Measurements from ENCODE around the gene CYP2A7.
"Not testable (repeated sequence)": the region's sequence is repeated elsewhere in the genome, so short reads cannot be mapped to it uniquely, and the experiment has no call there.

Gene CYP2A7

GRCh38 chr19:40896843-40897789 is 15.1 kb upstream of the CYP2A7 start:
- DNase-seq, result not testable (repeated sequence)

GRCh38 chr19:40896418-40896796 is 14.4 kb upstream of the CYP2A7 start:
- no peak for DNase-seq

GRCh38 chr19:40893112-40893511 is 11.1 kb upstream of the CYP2A7 start:
- DNase-seq, result no peak

- no peak for DNase-seq
Observed at GRCh38 chr19:40889366-40889765, 7.3 kb upstream of the CYP2A7 start.

GRCh38 chr19:40888191-40888590 is 6.2 kb upstream of the CYP2A7 start:
- DNase-seq, result no peak

- not testable (repeated sequence) for DNase-seq
Observed at GRCh38 chr19:40884187-40884931, 2.3 kb upstream of the CYP2A7 start.

- DNase-seq, result not testable (repeated sequence)
Observed at GRCh38 chr19:40879349-40879748, 2.7 kb downstream of the CYP2A7 start.

GRCh38 chr19:40875526-40875951 is 6.5 kb downstream of the CYP2A7 start:
- DNase-seq, result peak; percentile 84

GRCh38 chr19:40874874-40875273 is 7.2 kb downstream of the CYP2A7 start:
- DNase-seq, result not testable (repeated sequence)

- DNase-seq, result not testable (repeated sequence)
Observed at GRCh38 chr19:40873873-40874272, 8.2 kb downstream of the CYP2A7 start.

- DNase-seq, result no peak
Observed at GRCh38 chr19:40872209-40872608, 9.8 kb downstream of the CYP2A7 start.

- DNase-seq, result no peak
Observed at GRCh38 chr19:40867701-40868100, 14.3 kb downstream of the CYP2A7 start.

- not testable (repeated sequence) for DNase-seq
Observed at GRCh38 chr19:40864739-40865496, 17.1 kb downstream of the CYP2A7 start.

- DNase-seq, result no peak
Observed at GRCh38 chr19:40862785-40863184, 19.2 kb downstream of the CYP2A7 start.

GRCh38 chr19:40862333-40862732 is 19.7 kb downstream of the CYP2A7 start:
- no peak for DNase-seq

GRCh38 chr19:40858109-40858508 is 23.9 kb downstream of the CYP2A7 start:
- DNase-seq, result no peak

GRCh38 chr19:40852467-40853152 is 29.4 kb downstream of the CYP2A7 start:
- not testable (repeated sequence) for DNase-seq

- not testable (repeated sequence) for DNase-seq
Observed at GRCh38 chr19:40850277-40850676, 31.8 kb downstream of the CYP2A7 start, which contains the start of gene CYP2A6. CYP2A6 (minus strand) TSS chr19:40850447; CDS start chr19:40850426, 21 bp downstream.

- DNase-seq, result not testable (repeated sequence)
Observed at GRCh38 chr19:40846722-40847121, 35.3 kb downstream of the CYP2A7 start.

- DNase-seq, result peak; percentile 86
Observed at GRCh38 chr19:40843653-40844052, 38.4 kb downstream of the CYP2A7 start.

GRCh38 chr19:40842997-40843652 is 38.9 kb downstream of the CYP2A7 start:
- DNase-seq, result not testable (repeated sequence)

GRCh38 chr19:40842012-40842411 is 40.0 kb downstream of the CYP2A7 start:
- not testable (repeated sequence) for DNase-seq
